Skeletal muscle satellite cell (primary cell): ENCODE measurements around the gene ADARB2.

Experiments
- H3K27me3 ChIP-seq: 2 replicates; pipeline ENCODE4 v1.7.0; 2013; ENCODE audit warnings: low read length; ENCODE audit not compliant: control insufficient read depth, insufficient read depth
- H3K36me3 ChIP-seq: 2 replicates; pipeline ENCODE4 v1.7.0; 2013; ENCODE audit warnings: mild to moderate bottlenecking, control low read depth, low read length; ENCODE audit not compliant: insufficient read depth
- H3K4me1 ChIP-seq: 2 replicates; pipeline ENCODE4 v1.7.0; 2013; ENCODE audit warnings: low read length; ENCODE audit not compliant: control insufficient read depth, insufficient read depth
- H3K4me2 ChIP-seq: 2 replicates; pipeline ENCODE4 v1.7.0; 2013; ENCODE audit warnings: mild to moderate bottlenecking, low read length
- H3K4me3 ChIP-seq: 2 replicates; pipeline ENCODE4 v1.7.0; 2013; ENCODE audit warnings: low read length
- H3K9ac ChIP-seq: 2 replicates; pipeline ENCODE4 v1.7.0; 2013; ENCODE audit warnings: mild to moderate bottlenecking, low read depth, low read length, moderate library complexity
- H3K9me3 ChIP-seq: replicated peaks from 2 replicates; pipeline ENCODE4 v1.7.0; 2013; ENCODE audit warnings: mild to moderate bottlenecking, control low read depth, low read length

Gene ADARB2

GRCh38 chr10:1324903-1325302, 412.4 kb downstream of the ADARB2 start:
- Histone ChIP-seq H3K4me1 (no peaks in the 10 kb centered on the region), H3K9ac (no peak overlapping the region), H3K9me3 (peaks cover 7% of the 10 kb centered on the region), H3K27me3 (no peaks in the 10 kb centered on the region), H3K4me3 (no peak overlapping the region), H3K36me3 (no peaks in the 10 kb centered on the region), H3K4me2 (no peak overlapping the region)

- no peaks in the 10 kb centered on the region for H3K4me1 ChIP-seq
- H3K36me3 ChIP-seq, result no peaks in the 10 kb centered on the region
- no peak overlapping the region for H3K4me3 ChIP-seq
- no peak overlapping the region for H3K9ac ChIP-seq
- H3K4me2 ChIP-seq, result no peak overlapping the region
- peaks cover 7% of the 10 kb centered on the region for H3K9me3 ChIP-seq
- H3K27me3 ChIP-seq, result no peaks in the 10 kb centered on the region
These were observed 413.4 kb downstream of the ADARB2 start for GRCh38 chr10:1323951-1324350.

GRCh38 chr10:1320739-1321320, 416.5 kb downstream of the ADARB2 start:
- H3K9me3 ChIP-seq, result no peaks in the 10 kb centered on the region
- no peak overlapping the region for H3K9ac ChIP-seq
- no peaks in the 10 kb centered on the region for H3K4me1 ChIP-seq
- no peaks in the 10 kb centered on the region for H3K27me3 ChIP-seq
- no peak overlapping the region for H3K4me3 ChIP-seq
- no peaks in the 10 kb centered on the region for H3K36me3 ChIP-seq
- H3K4me2 ChIP-seq, result no peak overlapping the region

GRCh38 chr10:1316809-1317143, 420.5 kb downstream of the ADARB2 start:
- Histone ChIP-seq H3K4me2 (no peak overlapping the region), H3K27me3 (no peaks in the 10 kb centered on the region), H3K4me1 (no peaks in the 10 kb centered on the region), H3K9me3 (no peaks in the 10 kb centered on the region), H3K4me3 (no peak overlapping the region), H3K9ac (no peak overlapping the region), H3K36me3 (no peaks in the 10 kb centered on the region)

- H3K36me3 ChIP-seq, result no peaks in the 10 kb centered on the region
- no peak overlapping the region for H3K4me2 ChIP-seq
- no peaks in the 10 kb centered on the region for H3K27me3 ChIP-seq
- no peaks in the 10 kb centered on the region for H3K4me1 ChIP-seq
- H3K9me3 ChIP-seq, result no peaks in the 10 kb centered on the region
- no peak overlapping the region for H3K4me3 ChIP-seq
- H3K9ac ChIP-seq, result no peak overlapping the region
These were observed 421.1 kb downstream of the ADARB2 start for GRCh38 chr10:1316121-1316808.

GRCh38 chr10:1315178-1315577, 422.1 kb downstream of the ADARB2 start:
- Histone ChIP-seq H3K9me3 (no peaks in the 10 kb centered on the region), H3K36me3 (no peaks in the 10 kb centered on the region), H3K9ac (no peak overlapping the region), H3K27me3 (no peaks in the 10 kb centered on the region), H3K4me2 (no peak overlapping the region), H3K4me1 (no peaks in the 10 kb centered on the region), H3K4me3 (no peak overlapping the region)

- H3K9ac ChIP-seq, result no peak overlapping the region
- no peak overlapping the region for H3K4me3 ChIP-seq
- no peaks in the 10 kb centered on the region for H3K27me3 ChIP-seq
- no peaks in the 10 kb centered on the region for H3K4me1 ChIP-seq
- H3K36me3 ChIP-seq, result no peaks in the 10 kb centered on the region
- no peak overlapping the region for H3K4me2 ChIP-seq
- no peaks in the 10 kb centered on the region for H3K9me3 ChIP-seq
These were observed 425.6 kb downstream of the ADARB2 start for GRCh38 chr10:1311726-1312125.

- Histone ChIP-seq H3K4me1 (no peaks in the 10 kb centered on the region), H3K4me2 (no peak overlapping the region), H3K9ac (no peak overlapping the region), H3K27me3 (no peaks in the 10 kb centered on the region), H3K4me3 (no peak overlapping the region), H3K36me3 (no peaks in the 10 kb centered on the region), H3K9me3 (no peaks in the 10 kb centered on the region)
These were observed 427.0 kb downstream of the ADARB2 start for GRCh38 chr10:1310271-1310789.

GRCh38 chr10:1309617-1310270, 427.6 kb downstream of the ADARB2 start:
- Histone ChIP-seq H3K4me1 (no peaks in the 10 kb centered on the region), H3K27me3 (no peaks in the 10 kb centered on the region), H3K9me3 (no peaks in the 10 kb centered on the region), H3K4me2 (no peak overlapping the region), H3K36me3 (no peaks in the 10 kb centered on the region), H3K9ac (no peak overlapping the region), H3K4me3 (no peak overlapping the region)

GRCh38 chr10:1308962-1309616, 428.2 kb downstream of the ADARB2 start:
- Histone ChIP-seq H3K4me3 (no peak overlapping the region), H3K9ac (no peak overlapping the region), H3K4me1 (no peaks in the 10 kb centered on the region), H3K27me3 (no peaks in the 10 kb centered on the region), H3K9me3 (no peaks in the 10 kb centered on the region), H3K4me2 (no peak overlapping the region), H3K36me3 (no peaks in the 10 kb centered on the region)

GRCh38 chr10:1308173-1308961, 429.0 kb downstream of the ADARB2 start:
- Histone ChIP-seq H3K27me3 (no peaks in the 10 kb centered on the region), H3K4me3 (no peak overlapping the region), H3K36me3 (no peaks in the 10 kb centered on the region), H3K4me2 (no peak overlapping the region), H3K4me1 (no peaks in the 10 kb centered on the region), H3K9me3 (no peaks in the 10 kb centered on the region), H3K9ac (no peak overlapping the region)
